ENCODE results near the gene ANK3. TPM values are rescaled to one million over a fixed set of nuclear protein-coding genes. Genes with fewer than 3 reads are reported as not detected.

The ANK3 gene
- total RNA-seq, 1 experiment from 2014 or later, result 32.0 TPM

DNA sequence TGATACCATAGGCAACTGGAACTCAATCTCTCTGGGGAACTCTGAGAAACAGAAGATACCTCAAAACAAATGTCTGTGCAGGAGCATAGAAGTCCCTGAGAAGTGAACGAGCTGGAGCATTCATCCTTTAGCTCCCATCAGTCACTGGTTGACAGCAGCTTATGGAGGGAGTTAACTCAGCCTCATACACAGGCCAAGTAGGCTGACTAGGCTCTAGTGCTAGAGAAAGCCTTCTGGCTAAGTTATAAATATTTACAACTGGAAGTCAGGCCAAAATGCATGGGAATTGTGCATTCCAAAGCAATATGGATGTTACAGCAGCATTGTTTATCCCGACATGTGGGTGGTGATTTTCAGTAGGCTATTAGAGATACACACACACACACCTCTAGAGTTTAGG, 66.5 kb downstream of the ANK3 start:
- Histone ChIP-seq H4K20me1 (ENCODE audit: insufficient read depth) (no peaks in the 10 kb centered on the region), H3K4me1 (replicated peaks; ENCODE audit: insufficient read depth) (no peaks in the 10 kb centered on the region), H3K27ac (no peak overlapping the region), H3K9me3 (ENCODE audit: insufficient read depth, low read depth) (no peaks in the 10 kb centered on the region), H3K27me3 (ENCODE audit: insufficient read depth, low read depth) (no peaks in the 10 kb centered on the region), H3K4me3 (no peak overlapping the region), H3K36me3 (ENCODE audit: low read depth) (no peaks in the 10 kb centered on the region), H3F3A (ENCODE audit: insufficient read depth, low read depth) (no peaks in the 10 kb centered on the region), H3K79me2 (ENCODE audit: low read depth) (no peaks in the 10 kb centered on the region), H3K9me2 (ENCODE audit: insufficient read depth) (no peaks in the 10 kb centered on the region), H2AFZ (no peak overlapping the region), H3K4me2 (no peak overlapping the region)
- no peak for TF ChIP-seq EZH2 (IDR thresholded peaks at IDR 0.05; ENCODE audit: low read depth)
- TF ChIP-seq, protein P1, sequence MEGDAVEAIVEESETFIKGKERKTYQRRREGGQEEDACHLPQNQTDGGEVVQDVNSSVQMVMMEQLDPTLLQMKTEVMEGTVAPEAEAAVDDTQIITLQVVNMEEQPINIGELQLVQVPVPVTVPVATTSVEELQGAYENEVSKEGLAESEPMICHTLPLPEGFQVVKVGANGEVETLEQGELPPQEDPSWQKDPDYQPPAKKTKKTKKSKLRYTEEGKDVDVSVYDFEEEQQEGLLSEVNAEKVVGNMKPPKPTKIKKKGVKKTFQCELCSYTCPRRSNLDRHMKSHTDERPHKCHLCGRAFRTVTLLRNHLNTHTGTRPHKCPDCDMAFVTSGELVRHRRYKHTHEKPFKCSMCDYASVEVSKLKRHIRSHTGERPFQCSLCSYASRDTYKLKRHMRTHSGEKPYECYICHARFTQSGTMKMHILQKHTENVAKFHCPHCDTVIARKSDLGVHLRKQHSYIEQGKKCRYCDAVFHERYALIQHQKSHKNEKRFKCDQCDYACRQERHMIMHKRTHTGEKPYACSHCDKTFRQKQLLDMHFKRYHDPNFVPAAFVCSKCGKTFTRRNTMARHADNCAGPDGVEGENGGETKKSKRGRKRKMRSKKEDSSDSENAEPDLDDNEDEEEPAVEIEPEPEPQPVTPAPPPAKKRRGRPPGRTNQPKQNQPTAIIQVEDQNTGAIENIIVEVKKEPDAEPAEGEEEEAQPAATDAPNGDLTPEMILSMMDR (conservative IDR thresholded peaks at IDR 0.05), result no peak
- BruUV-seq (replicated peaks), result no TSS peak
- ChIA-PET POLR2A (ENCODE audit: unreplicated experiment) (no interaction called here), CTCF (no interaction called here)
- intact Hi-C loops (cut with micrococcal nuclease; ENCODE audit: unreplicated experiment), result no loop called here
- DNase-seq, result no peak

DNA sequence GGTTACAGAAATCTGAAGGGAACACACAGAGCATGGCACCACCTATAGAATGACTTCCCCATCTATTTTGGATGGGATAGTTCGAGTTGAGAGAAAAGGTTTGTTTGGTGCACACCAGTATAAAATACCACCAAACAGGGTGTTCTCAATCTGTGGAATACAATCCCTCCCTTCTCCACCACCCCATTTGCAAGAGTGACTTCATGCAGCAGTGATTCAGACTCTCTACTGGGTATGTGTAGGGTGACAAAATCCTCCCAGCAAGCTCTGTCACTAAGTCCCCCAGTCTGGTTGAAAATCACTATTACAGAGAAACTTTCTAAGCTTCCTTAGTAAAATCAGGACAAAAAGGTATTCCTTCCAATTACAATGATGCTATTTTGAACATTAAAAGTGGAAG, 69.0 kb downstream of the ANK3 start:
- Histone ChIP-seq H4K20me1 (ENCODE audit: insufficient read depth) (no peaks in the 10 kb centered on the region), H3K4me1 (replicated peaks; ENCODE audit: insufficient read depth) (no peaks in the 10 kb centered on the region), H3K27ac (no peak overlapping the region), H3K36me3 (ENCODE audit: low read depth) (no peaks in the 10 kb centered on the region), H3K9me3 (ENCODE audit: insufficient read depth, low read depth) (no peaks in the 10 kb centered on the region), H3F3A (ENCODE audit: insufficient read depth, low read depth) (no peaks in the 10 kb centered on the region), H3K4me2 (no peak overlapping the region), H2AFZ (no peak overlapping the region), H3K27me3 (ENCODE audit: insufficient read depth, low read depth) (no peaks in the 10 kb centered on the region), H3K9me2 (ENCODE audit: insufficient read depth) (no peaks in the 10 kb centered on the region), H3K79me2 (ENCODE audit: low read depth) (no peaks in the 10 kb centered on the region), H3K4me3 (no peak overlapping the region)
- CTCF ChIA-PET, result no interaction called here
- DNase-seq, result no peak
- no TSS peak for BruUV-seq (replicated peaks)
- POLR2A ChIA-PET (ENCODE audit: unreplicated experiment), result no interaction called here
- intact Hi-C loops (cut with micrococcal nuclease; ENCODE audit: unreplicated experiment), result no loop called here
- TF ChIP-seq, protein P1 (conservative IDR thresholded peaks at IDR 0.05), result no peak
- TF ChIP-seq EZH2 (IDR thresholded peaks at IDR 0.05; ENCODE audit: low read depth), result no peak

DNA sequence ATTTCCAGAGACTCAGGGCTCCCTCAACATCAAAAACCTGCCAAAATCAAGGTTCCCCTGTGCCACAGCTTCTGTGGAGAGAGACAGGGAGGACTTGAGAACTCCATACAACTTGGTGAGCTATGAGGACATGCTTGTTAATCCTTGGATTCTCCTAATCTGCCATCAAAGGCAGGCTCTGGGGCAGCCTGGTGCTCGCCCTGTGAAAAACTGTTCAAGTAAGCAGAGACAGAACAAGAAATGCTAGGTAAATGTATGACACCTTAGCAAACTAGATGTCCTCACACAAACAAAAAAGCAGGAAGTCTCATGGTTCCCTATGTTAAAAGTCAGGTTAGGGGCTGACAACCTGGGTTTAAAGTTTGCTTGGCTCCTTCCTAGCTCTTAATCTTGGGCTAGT, 73.6 kb downstream of the ANK3 start:
- BruUV-seq (replicated peaks), result no TSS peak
- DNase-seq, result no peak
- H2AFZ ChIP-seq, result no peak overlapping the region
- TF ChIP-seq EZH2 (IDR thresholded peaks at IDR 0.05; ENCODE audit: low read depth), result no peak
- TF ChIP-seq, protein P1 (conservative IDR thresholded peaks at IDR 0.05), result no peak
- H3K4me1 ChIP-seq (replicated peaks; ENCODE audit: insufficient read depth), result peaks cover 29% of the 10 kb centered on the region
- ChIA-PET CTCF (no interaction called here), POLR2A (ENCODE audit: unreplicated experiment) (interaction anchor here (0.7 kb wide), 1 partner anchor 472 kb away, joined by 10 read pairs; no protein-coding TSS in a partner anchor)
- H3K4me3 ChIP-seq, result no peak overlapping the region
- no peaks in the 10 kb centered on the region for H3K36me3 ChIP-seq (ENCODE audit: low read depth)
- intact Hi-C loops (cut with micrococcal nuclease; ENCODE audit: unreplicated experiment), result no loop called here
- no peaks in the 10 kb centered on the region for H3K27me3 ChIP-seq (ENCODE audit: insufficient read depth, low read depth)
- H3K79me2 ChIP-seq (ENCODE audit: low read depth), result no peaks in the 10 kb centered on the region
- no peak overlapping the region for H3K27ac ChIP-seq
- H3F3A ChIP-seq (ENCODE audit: insufficient read depth, low read depth), result peaks cover 14% of the 10 kb centered on the region
- no peaks in the 10 kb centered on the region for H4K20me1 ChIP-seq (ENCODE audit: insufficient read depth)
- H3K9me2 ChIP-seq (ENCODE audit: insufficient read depth), result no peaks in the 10 kb centered on the region
- no peak overlapping the region for H3K4me2 ChIP-seq
- H3K9me3 ChIP-seq (ENCODE audit: insufficient read depth, low read depth), result no peaks in the 10 kb centered on the region
